B cell (primary cell): Measurements from ENCODE around the gene POP5. TPM values are rescaled to one million over a fixed set of nuclear protein-coding genes. Genes with fewer than 3 reads are reported as not detected.
A peak's percentile ranks its signal among the peaks of the same experiment; 100 is the strongest.

Experiments used
- ATAC-seq: fragments of 200-7000 bp; cut with Tn5 transposase; one replicate; pipeline ENCODE4 v1.10.0; 2021; ENCODE audit warnings: low read depth, mild to moderate bottlenecking, moderate number of reproducible peaks, moderate library complexity
- CTCF ChIA-PET: fragments of 350-600 bp; sonication (Branson Sonifier 250); formaldehyde crosslinking; loops from one replicate; lab custom pipeline; 2021; ENCODE audit warnings: antibody characterized with exemption, inconsistent platforms; lab: Charles Lee
- POLR2A ChIA-PET: fragments of 350-600 bp; sonication (Branson Sonifier 250); formaldehyde crosslinking; loops from one replicate; lab custom pipeline; 2021; ENCODE audit warnings: antibody characterized with exemption; lab: Charles Lee
- DNase-seq: peaks from one replicate; pipeline ENCODE4 v3.0.0; 2013
- H2AFZ ChIP-seq: 2 replicates; pipeline ENCODE4 v1.6.1; 2012; ENCODE audit warnings: mild to moderate bottlenecking, low read depth, low read length; ENCODE audit not compliant: insufficient read depth, poor library complexity, severe bottlenecking
- H3K27ac ChIP-seq, 2 donors: 1 replicate in 1 of 2; 2 replicates in 1 of 2; pipeline ENCODE4 v1.5.1; 2012 to 2013; ENCODE audit warnings: low read length in 2 of 2, mild to moderate bottlenecking in 2 of 2, moderate library complexity in 1 of 2
- H3K27me3 ChIP-seq, 4 experiments: fragments of 200-600 bp in 1 of 4; sonication (generic) in 1 of 4; replicated peaks in 1 of 4; 1 replicate in 2 of 4; 2 replicates in 2 of 4; pipeline versions ENCODE4 v1.6.1 to v1.7.0; 2013 to 2016; ENCODE audit warnings: low read length in 3 of 4, mild to moderate bottlenecking in 2 of 4, mixed read lengths in 1 of 4, moderate library complexity in 1 of 4; ENCODE audit not compliant: insufficient read depth in 4 of 4, control insufficient read depth in 3 of 4; ENCODE audit errors: control extremely low read depth in 1 of 4
- H3K36me3 ChIP-seq, 2 experiments: replicated peaks in 1 of 2; 1 replicate in 1 of 2; 2 replicates in 1 of 2; pipeline versions ENCODE4 v1.6.1 to v1.7.1; 2013; ENCODE audit warnings: low read length in 1 of 2; ENCODE audit not compliant: insufficient read depth in 2 of 2, control insufficient read depth in 1 of 2; ENCODE audit errors: control extremely low read depth in 1 of 2, extremely low read depth in 1 of 2
- H3K4me1 ChIP-seq, 2 donors: fragments of 200-600 bp in 1 of 2; sonication (generic) in 1 of 2; 1 replicate in 1 of 2; 2 replicates in 1 of 2; pipeline versions ENCODE4 v1.5.1 to v1.6.1; 2013 to 2017; ENCODE audit warnings: low read length in 2 of 2; ENCODE audit not compliant: control insufficient read depth in 2 of 2, insufficient read depth in 2 of 2
- H3K4me2 ChIP-seq: replicated peaks from 2 replicates; pipeline ENCODE3; 2012; ENCODE audit warnings: mild to moderate bottlenecking, low read depth, low read length; ENCODE audit not compliant: poor library complexity, severe bottlenecking
- H3K4me3 ChIP-seq, 5 experiments: fragments of 200-600 bp in 1 of 5; sonication (generic) in 1 of 5; 1 replicate in 3 of 5; 2 replicates in 2 of 5; pipeline versions ENCODE4 v1.5.1 to v1.7.0; 2011 to 2016; ENCODE audit warnings: low read length in 4 of 5, mild to moderate bottlenecking in 4 of 5, low read depth in 2 of 5, control low read depth in 1 of 5, moderate library complexity in 1 of 5; ENCODE audit not compliant: insufficient read depth in 1 of 5; ENCODE audit errors: control extremely low read depth in 1 of 5, extremely low read depth in 1 of 5
- H3K79me2 ChIP-seq: fragments of 200-600 bp; sonication (generic); one replicate; pipeline ENCODE4 v1.6.0; 2016; ENCODE audit warnings: low read length; ENCODE audit not compliant: control insufficient read depth, insufficient read depth
- H3K9ac ChIP-seq: fragments of 200-600 bp; sonication (generic); 2 replicates; pipeline ENCODE4 v1.6.1; 2017; ENCODE audit warnings: mild to moderate bottlenecking, low read length, moderate library complexity
- H3K9me3 ChIP-seq, 3 donors: one replicate each; pipeline versions ENCODE4 v1.6.1 to v1.7.1; 2013; ENCODE audit warnings: low read length in 2 of 3; ENCODE audit not compliant: control insufficient read depth in 2 of 3, insufficient read depth in 1 of 3; ENCODE audit errors: control extremely low read depth in 1 of 3
- H4K20me1 ChIP-seq: 2 replicates; pipeline ENCODE4 v1.6.0; 2012; ENCODE audit warnings: mild to moderate bottlenecking, low read length; ENCODE audit not compliant: insufficient read depth, control insufficient read depth, poor library complexity, severe bottlenecking
- H3K27ac Mint-ChIP-seq: one replicate; pipeline ENCODE4 v1.8.0; 2021; ENCODE audit warnings: mixed read lengths
- H3K27me3 Mint-ChIP-seq: one replicate; pipeline ENCODE4 v1.8.0; 2021; ENCODE audit warnings: mixed read lengths
- H3K4me1 Mint-ChIP-seq: one replicate; pipeline ENCODE4 v1.8.0; 2021; ENCODE audit warnings: mixed read lengths
- H3K4me3 Mint-ChIP-seq: one replicate; pipeline ENCODE4 v1.8.0; 2021; ENCODE audit warnings: mixed read lengths
- H3K9me3 Mint-ChIP-seq: one replicate; pipeline ENCODE4 v1.8.0; 2022; ENCODE audit warnings: mixed read lengths; ENCODE audit not compliant: insufficient read depth
- EZH2 ChIP-seq: IDR thresholded peaks from 2 replicates; pipeline ENCODE4 v1.6.1; 2012; ENCODE audit warnings: borderline replicate concordance, low read depth, mild to moderate bottlenecking, moderate library complexity, low read length; ENCODE audit not compliant: insufficient read depth, poor library complexity, severe bottlenecking
- WGBS: methylation state at CpG from one replicate; pipeline ENCODE4 v1.1.5; 2013; ENCODE audit warnings: missing lambda C conversion rate; ENCODE audit not compliant: insufficient coverage; 5-methylcytosine and 5-hydroxymethylcytosine counted together
- intact Hi-C: fragments of 100-400 bp; cut with micrococcal nuclease; formaldehyde crosslinking; loops from one replicate; pipeline ENCODE4 v1.10.0; 2022
- polyA plus RNA-seq: library from polyadenylated mRNA; depleted of rRNA; stranded (reverse); fragments of >200 nt; gene quantifications from 2 replicates; pipeline ENCODE4 v1.2.3, GENCODE V29; 2012
- total RNA-seq, 2 donors: library from RNA; stranded (reverse); fragments of 120-200 nt in 1 of 2; gene quantifications; 1 replicate in 1 of 2; 2 replicates in 1 of 2; pipeline versions ENCODE4 v1.2.3 to v1.2.4, GENCODE V29; 2013 to 2022
- TF ChIP-seq, protein P1 (sequence below): fragments of 200-600 bp; IDR thresholded peaks from one replicate; pipeline ENCODE4 v1.8.0; 2022; ENCODE audit warnings: antibody characterized with exemption, mild to moderate bottlenecking

The POP5 gene
- total and polyA plus RNA-seq, 2 donors (not counting 1 experiment from before 2014, with no cell fraction given) = 60.6 to 107 TPM

DNA sequence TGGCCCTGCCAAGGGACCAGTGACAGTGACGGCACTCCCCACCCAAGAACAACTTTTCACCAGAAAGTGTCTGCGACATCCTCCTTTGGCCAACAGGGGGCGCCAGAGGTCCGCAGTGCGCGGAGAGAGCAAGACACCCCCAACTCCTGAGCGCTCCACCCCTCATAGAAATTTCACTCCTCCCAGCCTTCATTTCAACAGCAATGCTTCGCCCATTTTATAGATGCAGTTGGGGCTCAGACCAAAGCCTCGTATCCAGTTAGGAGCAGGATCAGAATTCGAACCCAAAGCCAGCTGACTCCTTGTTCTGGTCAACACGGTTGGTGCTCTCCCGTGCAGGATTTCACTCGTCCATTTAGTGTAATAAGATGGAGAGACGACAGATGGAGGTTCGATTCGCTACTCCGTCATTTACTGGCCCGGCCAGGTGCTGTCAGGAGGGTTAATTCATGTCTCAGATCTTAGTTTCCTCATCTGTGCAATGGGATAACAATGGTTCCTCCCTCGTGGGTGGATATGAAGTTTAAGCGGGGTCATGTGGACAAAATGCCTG, 2.4 kb upstream of the POP5 start:
- Mint-ChIP-seq H3K27ac (peak overlapping the region; percentile 72), H3K9me3 (no peaks in the 10 kb centered on the region), H3K4me1 (peaks cover 40% of the 10 kb centered on the region), H3K27me3 (peaks cover 10% of the 10 kb centered on the region), H3K4me3 (peak overlapping the region; percentile 82)
- Histone ChIP-seq H3K9me3 (no peaks in the 10 kb centered on the region), H3K4me1 (peaks cover 28 to 37% of the 10 kb centered on the region in 2 donors), H3K79me2 (peaks cover 6% of the 10 kb centered on the region), H3K27me3 (peaks cover 0 to 28% (median 10%) of the 10 kb centered on the region in 4 experiments), H4K20me1 (no peaks in the 10 kb centered on the region), H3K4me3 (peak overlapping the region in 1 of 5 experiments; percentile 13), H2AFZ (peak overlapping the region; percentile 35), H3K4me2 (peak overlapping the region; percentile 93), H3K36me3 (peaks cover 0 to 11% of the 10 kb centered on the region in 2 experiments), H3K27ac (no peak overlapping the region), H3K9ac (peak overlapping the region; percentile 3)
- DNase-seq (peak; percentile 88), ATAC-seq (peak; percentile 18)
- ChIA-PET POLR2A (no interaction called here), CTCF (interaction anchor here (0.5 to 5.3 kb wide), 20 partner anchors 13 to 640 kb away, joined by 3 to 60 read pairs (median 4); partner anchors contain the start of genes COX6A1, SIRT4 and UNC119B)
- TF ChIP-seq EZH2 = no peak
- TF ChIP-seq, protein P1, sequence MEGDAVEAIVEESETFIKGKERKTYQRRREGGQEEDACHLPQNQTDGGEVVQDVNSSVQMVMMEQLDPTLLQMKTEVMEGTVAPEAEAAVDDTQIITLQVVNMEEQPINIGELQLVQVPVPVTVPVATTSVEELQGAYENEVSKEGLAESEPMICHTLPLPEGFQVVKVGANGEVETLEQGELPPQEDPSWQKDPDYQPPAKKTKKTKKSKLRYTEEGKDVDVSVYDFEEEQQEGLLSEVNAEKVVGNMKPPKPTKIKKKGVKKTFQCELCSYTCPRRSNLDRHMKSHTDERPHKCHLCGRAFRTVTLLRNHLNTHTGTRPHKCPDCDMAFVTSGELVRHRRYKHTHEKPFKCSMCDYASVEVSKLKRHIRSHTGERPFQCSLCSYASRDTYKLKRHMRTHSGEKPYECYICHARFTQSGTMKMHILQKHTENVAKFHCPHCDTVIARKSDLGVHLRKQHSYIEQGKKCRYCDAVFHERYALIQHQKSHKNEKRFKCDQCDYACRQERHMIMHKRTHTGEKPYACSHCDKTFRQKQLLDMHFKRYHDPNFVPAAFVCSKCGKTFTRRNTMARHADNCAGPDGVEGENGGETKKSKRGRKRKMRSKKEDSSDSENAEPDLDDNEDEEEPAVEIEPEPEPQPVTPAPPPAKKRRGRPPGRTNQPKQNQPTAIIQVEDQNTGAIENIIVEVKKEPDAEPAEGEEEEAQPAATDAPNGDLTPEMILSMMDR = peak; percentile 98
- WGBS = 16% methylated on average over 19 of the region's 20 CpGs
- intact Hi-C loops = loop anchor here (1.0 to 5.0 kb wide), 5 partner anchors 64 to 1089 kb away; partner anchors contain the start of gene DYNLL1

DNA sequence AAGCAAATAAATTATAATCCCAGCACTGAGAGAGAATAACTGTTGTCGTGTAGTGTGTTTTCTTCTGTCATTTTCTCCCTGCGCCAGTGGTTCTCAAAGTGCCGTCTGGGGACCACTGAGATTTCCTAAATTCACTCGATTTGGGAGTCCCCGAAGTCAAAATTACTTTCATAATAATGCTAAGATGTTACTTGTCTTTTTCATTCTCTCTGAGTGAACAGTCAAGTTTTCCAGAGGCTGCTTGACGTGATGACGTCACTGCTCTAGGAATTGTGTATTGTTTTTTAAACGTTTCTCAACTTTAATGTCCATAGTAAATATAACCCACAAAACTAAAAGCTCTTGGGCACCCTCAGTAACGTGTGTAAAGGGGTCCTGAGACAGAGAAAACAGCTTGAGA, 796 bp upstream of the POP5 start:
- Mint-ChIP-seq H3K9me3 (no peaks in the 10 kb centered on the region), H3K4me1 (peaks cover 40% of the 10 kb centered on the region), H3K27me3 (peaks cover 10% of the 10 kb centered on the region), H3K27ac (peak overlapping the region; percentile 93), H3K4me3 (peak overlapping the region; percentile 98)
- peak overlapping the region; percentile 89 for H3K4me2 ChIP-seq
- WGBS = no CpG with 5 or more reads among the region's 9 CpGs
- CTCF ChIA-PET = interaction anchor here (0.7 to 5.3 kb wide), 29 partner anchors 8 to 1045 kb away, joined by 3 to 60 read pairs (median 5); partner anchors contain the start of genes COX6A1, MLEC and UNC119B
- ATAC-seq (no peak), DNase-seq (peak; percentile 25)
- intact Hi-C loops = loop anchor here (1.0 to 5.0 kb wide), 9 partner anchors 47 to 1090 kb away; partner anchors contain the start of genes ACADS, DYNLL1, RNF10 and SRSF9
- peaks cover 0 to 23% of the 10 kb centered on the region in 2 experiments for H3K36me3 ChIP-seq
- peak overlapping the region; percentile 58 to 99 (median 96) for H3K4me3 ChIP-seq
- peaks cover 28 to 37% of the 10 kb centered on the region in 2 donors for H3K4me1 ChIP-seq
- peak overlapping the region; percentile 92 for H3K9ac ChIP-seq
- H3K27me3 ChIP-seq = peaks cover 0 to 28% (median 10%) of the 10 kb centered on the region in 4 experiments
- H3K79me2 ChIP-seq = peaks cover 6% of the 10 kb centered on the region
- no peak for TF ChIP-seq EZH2
- TF ChIP-seq, protein P1 = no peak
- peak overlapping the region; percentile 96 for H2AFZ ChIP-seq
- POLR2A ChIA-PET = interaction anchor here (0.7 kb wide), 1 partner anchor 19 kb away, joined by 3 read pairs; no protein-coding TSS in a partner anchor
- H4K20me1 ChIP-seq = no peaks in the 10 kb centered on the region
- H3K27ac ChIP-seq = no peak overlapping the region
- no peaks in the 10 kb centered on the region for H3K9me3 ChIP-seq
